UCSD-AML1 (cell line): ENCODE results near the gene MYZAP.

Source experiments
- DNase-seq: peaks from one replicate; lab custom pipeline; 2025; ENCODE audit not compliant: unreplicated experiment; lab: John Stamatoyannopoulos, UW

The MYZAP gene

GRCh38 chr15:57591822-57592367, at the start of gene MYZAP:
Gene MYZAP (plus strand): TSS chr15:57591904. CDS start chr15:57592035, 131 bp downstream.
- peak; percentile 50 for DNase-seq

GRCh38 chr15:57542505-57542817, 49.2 kb upstream of the MYZAP start:
- no peak for DNase-seq

GRCh38 chr15:57544848-57545480, 46.7 kb upstream of the MYZAP start:
- DNase-seq = no peak

- DNase-seq = no peak
Observed at GRCh38 chr15:57545995-57546394, 45.7 kb upstream of the MYZAP start.

GRCh38 chr15:57547243-57547755, 44.4 kb upstream of the MYZAP start:
- DNase-seq = no peak

GRCh38 chr15:57548351-57548750, 43.4 kb upstream of the MYZAP start:
- DNase-seq = no peak

- no peak for DNase-seq
Observed at GRCh38 chr15:57548835-57549234, 42.9 kb upstream of the MYZAP start.

GRCh38 chr15:57549935-57550334, 41.8 kb upstream of the MYZAP start:
- DNase-seq = no peak

- DNase-seq = no peak
Observed at GRCh38 chr15:57550640-57551039, 41.1 kb upstream of the MYZAP start.

GRCh38 chr15:57551715-57552677, 39.7 kb upstream of the MYZAP start:
- DNase-seq = no peak

GRCh38 chr15:57552678-57553334, 38.9 kb upstream of the MYZAP start:
- DNase-seq = no peak

GRCh38 chr15:57553526-57553925, 38.2 kb upstream of the MYZAP start:
- DNase-seq = no peak

GRCh38 chr15:57554063-57554811, 37.5 kb upstream of the MYZAP start:
- DNase-seq = no peak

- no peak for DNase-seq
Observed at GRCh38 chr15:57554812-57555179, 36.9 kb upstream of the MYZAP start.

GRCh38 chr15:57555270-57555669, 36.4 kb upstream of the MYZAP start:
- no peak for DNase-seq

GRCh38 chr15:57556040-57556439, 35.7 kb upstream of the MYZAP start:
- DNase-seq = no peak

- DNase-seq = no peak
Observed at GRCh38 chr15:57557267-57557666, 34.4 kb upstream of the MYZAP start.

- no peak for DNase-seq
Observed at GRCh38 chr15:57557810-57558209, 33.9 kb upstream of the MYZAP start.

GRCh38 chr15:57559875-57560274, 31.8 kb upstream of the MYZAP start:
- peak; percentile 78 for DNase-seq

GRCh38 chr15:57561041-57561711, 30.5 kb upstream of the MYZAP start:
- DNase-seq = peak; percentile 54
